KOPT-K1 (cell line): ENCODE results near the gene CCDC74B.
A peak's percentile ranks its signal among the peaks of the same experiment; 100 is the strongest.
"Not testable (repeated sequence)": the region's sequence is repeated elsewhere in the genome, so short reads cannot be mapped to it uniquely, and the experiment has no call there.

Experiments
- H3K27ac ChIP-seq: fragments of 200-600 bp; sonication (generic); 2 replicates; pipeline ENCODE4 v1.5.1; 2016; ENCODE audit warnings: antibody characterized with exemption, mild to moderate bottlenecking, low read depth, low read length; ENCODE audit not compliant: poor library complexity, severe bottlenecking
- H3K36me3 ChIP-seq: fragments of 200-600 bp; sonication (generic); 2 replicates; pipeline ENCODE4 v1.5.1; 2017; ENCODE audit warnings: antibody characterized with exemption, mild to moderate bottlenecking, low read length, moderate library complexity; ENCODE audit not compliant: insufficient read depth
- H3K9me3 ChIP-seq: fragments of 200-600 bp; sonication (generic); 2 replicates; pipeline ENCODE4 v1.5.1; 2017; ENCODE audit warnings: antibody characterized with exemption, low read length, mild to moderate bottlenecking; ENCODE audit not compliant: insufficient read depth, poor library complexity, severe bottlenecking

Gene CCDC74B

GRCh38 chr2:130145006-130145414 lies at the start of gene CCDC74B:
CCDC74B (minus strand) TSS chr2:130145112; CDS start chr2:130144996, 116 bp downstream.
- H3K36me3 ChIP-seq, H3K27ac ChIP-seq, H3K9me3 ChIP-seq: not testable (repeated sequence)

GRCh38 chr2:130193824-130194223 lies 48.9 kb upstream of the CCDC74B start:
- H3K27ac ChIP-seq, H3K9me3 ChIP-seq: not testable (repeated sequence)
- peaks cover 18% of the 10 kb centered on the region; the same call in 1 of the 2 replicates for H3K36me3 ChIP-seq

- not testable (repeated sequence) for H3K27ac ChIP-seq, H3K9me3 ChIP-seq
- H3K36me3 ChIP-seq = peaks cover 27% of the 10 kb centered on the region; the same call in 1 of the 2 replicates
Measured at GRCh38 chr2:130192451-130192850, 47.5 kb upstream of the CCDC74B start.

GRCh38 chr2:130191319-130191718 lies 46.4 kb upstream of the CCDC74B start:
- not testable (repeated sequence) for H3K9me3 ChIP-seq, H3K27ac ChIP-seq
- peaks cover 33% of the 10 kb centered on the region; the same call in 1 of the 2 replicates for H3K36me3 ChIP-seq

- no peak overlapping the region for H3K27ac ChIP-seq
- H3K36me3 ChIP-seq = peaks cover 40% of the 10 kb centered on the region; the same call in 1 of the 2 replicates
- no peaks in the 10 kb centered on the region for H3K9me3 ChIP-seq
Measured at GRCh38 chr2:130190237-130190636, 45.3 kb upstream of the CCDC74B start.

GRCh38 chr2:130188958-130189357 lies 44.0 kb upstream of the CCDC74B start:
- peaks cover 49% of the 10 kb centered on the region for H3K36me3 ChIP-seq
- H3K9me3 ChIP-seq, H3K27ac ChIP-seq: not testable (repeated sequence)

GRCh38 chr2:130187859-130188792 lies 43.2 kb upstream of the CCDC74B start:
- H3K27ac ChIP-seq, H3K9me3 ChIP-seq: not testable (repeated sequence)
- H3K36me3 ChIP-seq = peaks cover 52% of the 10 kb centered on the region

GRCh38 chr2:130187268-130187667 lies 42.4 kb upstream of the CCDC74B start:
- Histone ChIP-seq H3K27ac (no peak overlapping the region), H3K9me3 (no peaks in the 10 kb centered on the region), H3K36me3 (peaks cover 52% of the 10 kb centered on the region)

GRCh38 chr2:130186391-130186790 lies 41.5 kb upstream of the CCDC74B start:
- Histone ChIP-seq H3K27ac (no peak overlapping the region), H3K36me3 (peaks cover 52% of the 10 kb centered on the region), H3K9me3 (no peaks in the 10 kb centered on the region)

- H3K27ac ChIP-seq = no peak overlapping the region
- H3K9me3 ChIP-seq = no peaks in the 10 kb centered on the region
- peaks cover 49% of the 10 kb centered on the region for H3K36me3 ChIP-seq
Measured at GRCh38 chr2:130185896-130186295, 41.0 kb upstream of the CCDC74B start.

- H3K36me3 ChIP-seq = peaks cover 44% of the 10 kb centered on the region
- H3K9me3 ChIP-seq = no peaks in the 10 kb centered on the region
- no peak overlapping the region for H3K27ac ChIP-seq
Measured at GRCh38 chr2:130185436-130185835, 40.5 kb upstream of the CCDC74B start.

GRCh38 chr2:130183512-130184373 lies 38.8 kb upstream of the CCDC74B start:
- Histone ChIP-seq H3K9me3 (no peaks in the 10 kb centered on the region), H3K36me3 (peaks cover 35% of the 10 kb centered on the region), H3K27ac (peak overlapping the region; percentile 97)

- not testable (repeated sequence) for H3K9me3 ChIP-seq
- Histone ChIP-seq H3K27ac (peak overlapping the region; percentile 97), H3K36me3 (peaks cover 33% of the 10 kb centered on the region)
Measured at GRCh38 chr2:130182826-130183511, 38.1 kb upstream of the CCDC74B start.

- Histone ChIP-seq H3K27ac (peak within 1 kb of the TSS; percentile 97), H3K36me3 (peaks cover 41% of the 10 kb centered on the region)
Measured at GRCh38 chr2:130181880-130182682, 37.2 kb upstream of the CCDC74B start, which contains the start of gene MZT2B. MZT2B (plus strand) TSS chr2:130182262; CDS start chr2:130182283, 21 bp downstream.

More at GRCh38 chr2:130181880-130182682, 37.2 kb upstream of the CCDC74B start, which contains the start of gene MZT2B:
- H3K9me3 ChIP-seq = not testable (repeated sequence)
